GM12878 (cell line): ENCODE results near the gene PCNX4. TPM values are rescaled to one million over a fixed set of nuclear protein-coding genes. Genes with fewer than 3 reads are reported as not detected.

Source experiments
- ATAC-seq: fragments of 200-7000 bp; cut with Tn5 transposase; 3 replicates; pipeline ENCODE4 v1.9.1; 2020; ENCODE audit warnings: mild to moderate bottlenecking, moderate library complexity
- BruUV-seq: library from RNA; stranded (reverse); fragments of 400-500 nt; replicated peaks from 2 replicates; lab custom pipeline; 2021; lab: Mats Ljungman, UMichigan
- CTCF ChIA-PET: fragments of 300-600 bp; sonication (Branson Sonifier 250); formaldehyde crosslinking; extraction: SDS; loops from one replicate; lab custom pipeline; 2021; ENCODE audit warnings: inconsistent platforms; lab: Yijun Ruan, JAX
- POLR2A ChIA-PET: fragments of 350-600 bp; formaldehyde crosslinking; extraction: SDS; loops from one replicate; lab custom pipeline; 2021; ENCODE audit warnings: inconsistent platforms; lab: Charles Lee
- RAD21 ChIA-PET: fragments of 300-600 bp; sonication (Branson Sonifier 250); formaldehyde crosslinking; loops from one replicate; lab custom pipeline; 2023; ENCODE audit warnings: antibody characterized with exemption; ENCODE audit not compliant: unreplicated experiment; lab: Charles Lee
- SMC1A ChIA-PET: fragments of 300-600 bp; sonication (Branson Sonifier 250); formaldehyde crosslinking; loops from one replicate; lab custom pipeline; 2023; ENCODE audit not compliant: unreplicated experiment, uncharacterized antibody; lab: Charles Lee
- DNase-seq: peaks from one replicate; pipeline ENCODE4 v3.0.0-alpha.2; 2011; ENCODE audit warnings: low read depth, low spot score
- FAIRE-seq: peaks from 3 replicates; lab custom pipeline; 2011; peaks lifted over from hg19 to GRCh38; lab: Jason Lieb, UNC
- H2AFZ ChIP-seq: 2 replicates; pipeline ENCODE4 v1.6.0; 2011; ENCODE audit warnings: low read depth, low read length, control low read depth; ENCODE audit not compliant: control insufficient read depth
- H3K27ac ChIP-seq: 2 replicates; pipeline ENCODE4 v1.5.1; 2011; ENCODE audit warnings: control low read depth; ENCODE audit not compliant: control insufficient read depth, insufficient read depth
- H3K27me3 ChIP-seq, 2 experiments: replicated peaks in 1 of 2; 2 replicates each; pipeline versions ENCODE4 v1.6.0 to v1.6.1; 2011; ENCODE audit warnings: low read length in 1 of 2; ENCODE audit not compliant: control insufficient read depth in 2 of 2, insufficient read depth in 2 of 2
- H3K36me3 ChIP-seq, 2 experiments: 2 replicates each; pipeline ENCODE4 v1.5.1; 2011; ENCODE audit warnings: low read length in 1 of 2; ENCODE audit not compliant: control insufficient read depth in 2 of 2, insufficient read depth in 2 of 2
- H3K4me1 ChIP-seq: 2 replicates; pipeline ENCODE4 v1.6.1; 2011; ENCODE audit warnings: mild to moderate bottlenecking, low read length, moderate library complexity, mixed read lengths; ENCODE audit not compliant: control insufficient read depth, insufficient read depth
- H3K4me2 ChIP-seq: 2 replicates; pipeline ENCODE4 v1.6.0; 2011; ENCODE audit warnings: control low read depth; ENCODE audit not compliant: control insufficient read depth, insufficient read depth
- H3K4me3 ChIP-seq: fragments of 200-600 bp; sonication (generic); 2 replicates; pipeline ENCODE4 v1.5.1; 2016
- H3K79me2 ChIP-seq: 2 replicates; pipeline ENCODE4 v1.6.0; 2011; ENCODE audit warnings: low read length; ENCODE audit not compliant: control insufficient read depth, insufficient read depth
- H3K9ac ChIP-seq: 2 replicates; pipeline ENCODE4 v1.8.0; 2011; ENCODE audit warnings: low read length, control low read depth, mixed read lengths; ENCODE audit not compliant: control insufficient read depth, insufficient read depth
- H3K9me3 ChIP-seq: replicated peaks from 3 replicates; pipeline ENCODE4 v1.5.1; 2011; ENCODE audit warnings: mild to moderate bottlenecking, low read length; ENCODE audit not compliant: control insufficient read depth, insufficient read depth
- H4K20me1 ChIP-seq: 2 replicates; pipeline ENCODE4 v1.6.0; 2011; ENCODE audit not compliant: control insufficient read depth, insufficient read depth
- CBX3 ChIP-seq: fragments of 200-600 bp; sonication (generic); IDR thresholded peaks from 2 replicates; pipeline ENCODE4 v1.6.1; 2016; ENCODE audit warnings: low read depth, borderline replicate concordance
- CHD4 ChIP-seq: fragments of 200-600 bp; sonication (generic); IDR thresholded peaks from 2 replicates; pipeline ENCODE4 v1.6.1; 2016; ENCODE audit warnings: mild to moderate bottlenecking
- CREM ChIP-seq: IDR thresholded peaks from 2 replicates; pipeline ENCODE4 v1.6.1; 2014; ENCODE audit warnings: antibody characterized with exemption, low read depth
- FOXM1 ChIP-seq: IDR thresholded peaks from 2 replicates; pipeline ENCODE4 v1.6.1; 2012; ENCODE audit warnings: low read depth, mild to moderate bottlenecking, inconsistent platforms, low read length, moderate library complexity
- IRF5 ChIP-seq: fragments of 450-650 bp; IDR thresholded peaks from 2 replicates; pipeline ENCODE4 v1.6.1; 2017; ENCODE audit warnings: borderline replicate concordance
- JUNB ChIP-seq: IDR thresholded peaks from 2 replicates; pipeline ENCODE4 v1.6.1; 2016; ENCODE audit warnings: antibody characterized with exemption, mild to moderate bottlenecking
- KLF5 ChIP-seq: fragments of 450-650 bp; IDR thresholded peaks from 2 replicates; pipeline ENCODE4 v1.6.1; 2014; ENCODE audit warnings: mild to moderate bottlenecking; ENCODE audit not compliant: partially characterized antibody
- PKNOX1 ChIP-seq: fragments of 450-650 bp; IDR thresholded peaks from 2 replicates; pipeline ENCODE4 v1.6.1; 2016; ENCODE audit warnings: mild to moderate bottlenecking
- RELB ChIP-seq: fragments of 450-650 bp; IDR thresholded peaks from 2 replicates; pipeline ENCODE4 v1.6.1; 2017; ENCODE audit warnings: low read depth, mild to moderate bottlenecking, moderate library complexity
- SRF ChIP-seq, 2 experiments: IDR thresholded peaks; 2 replicates each; pipeline ENCODE4 v1.6.1; 2011; ENCODE audit warnings: low read depth in 2 of 2, low read length in 2 of 2, mild to moderate bottlenecking in 1 of 2, moderate library complexity in 1 of 2
- TCF7 ChIP-seq: IDR thresholded peaks from 2 replicates; pipeline ENCODE4 v1.6.1; 2014; ENCODE audit warnings: antibody characterized with exemption, borderline replicate concordance
- YBX1 ChIP-seq: fragments of 450-650 bp; IDR thresholded peaks from 2 replicates; pipeline ENCODE4 v1.6.1; 2016; ENCODE audit warnings: antibody characterized with exemption
- ZNF592 ChIP-seq: fragments of 450-650 bp; IDR thresholded peaks from 2 replicates; pipeline ENCODE4 v1.6.1; 2017; ENCODE audit warnings: mild to moderate bottlenecking, moderate library complexity
- WGBS: methylation state at CpG from one replicate; pipeline ENCODE4 v1.1.6; 2016; ENCODE audit warnings: low lambda C conversion rate; ENCODE audit not compliant: insufficient replicate concordance, insufficient coverage; ENCODE audit errors: missing lambda C conversion rate; 5-methylcytosine and 5-hydroxymethylcytosine counted together
- in situ Hi-C: fragments of 300-500 bp; cut with MboI; formaldehyde crosslinking; loops from 9 replicates; pipeline ENCODE4 v1.14.3; 2018; ENCODE audit warnings: mixed read lengths
- intact Hi-C: fragments of 100-400 bp; cut with micrococcal nuclease; formaldehyde crosslinking; loops from one replicate; pipeline ENCODE4 v1.14.2; 2022; ENCODE audit not compliant: unreplicated experiment
- polyA plus RNA-seq, 11 experiments: library from polyadenylated mRNA; depleted of rRNA in 4 of 11; unstranded in 6 of 11; stranded (reverse) in 5 of 11; fragments of >200 nt; fragmentation: Nextera tagmentation in 4 of 11; fragmentation: Illumina TruSeq in 1 of 11; extraction: Ambion mirVana in 4 of 11; extraction: Trizol in 1 of 11; gene quantifications; 1 replicate in 1 of 11; 2 replicates in 10 of 11; pipeline versions ENCODE4 v1.2.1 to v1.2.3, GENCODE V29; 2011 to 2016; ENCODE audit warnings: inconsistent platforms in 2 of 11, missing spikeins in 2 of 11, low read depth in 1 of 11
- total RNA-seq, 4 experiments: library from RNA; depleted of rRNA in 3 of 4; stranded (reverse); fragments of >200 nt in 3 of 4; fragmentation: Illumina TruSeq in 1 of 4; extraction: Trizol in 1 of 4; gene quantifications; 2 replicates each; pipeline versions ENCODE4 v1.2.1 to v1.2.3, GENCODE V29; 2013 to 2021

The PCNX4 gene
- total and polyA plus RNA-seq, 10 of the 15 experiments (the other 5 are each of a cell fraction or from before 2014, with no cell fraction given), result 13.8 to 56.6 (median 39.4) TPM

GRCh38 chr14:60154671-60155070 lies 62.9 kb downstream of the PCNX4 start:
- no peak overlapping the region for H3K4me2 ChIP-seq
- H3K36me3 ChIP-seq, result peaks cover 0 to 12% of the 10 kb centered on the region in 2 experiments; a peak in 3 of 4 replicates
- no peak for DNase-seq
- ATAC-seq, result no peak
- SMC1A ChIA-PET, result interaction anchor here (0.7 to 1.4 kb wide), 4 partner anchors 7 to 29 kb away, joined by 3 to 5 read pairs (median 3); no protein-coding TSS in a partner anchor
- WGBS, result 93% methylated on average over 2 of the region's 2 CpGs
- no peaks in the 10 kb centered on the region for H3K27me3 ChIP-seq
- in situ Hi-C loops, result loop anchor here (25.0 kb wide), 1 partner anchor 667 kb away; the partner anchor contains the start of genes JKAMP and L3HYPDH
- CTCF ChIA-PET, result interaction anchor here (0.7 to 1.4 kb wide), 3 partner anchors 26 to 90 kb away, joined by 3 to 6 read pairs (median 4); no protein-coding TSS in a partner anchor
- no peaks in the 10 kb centered on the region; the same call in 1 of the 2 replicates for H3K79me2 ChIP-seq
- no peak overlapping the region for H3K4me3 ChIP-seq
- H3K4me1 ChIP-seq, result peaks cover 5% of the 10 kb centered on the region; the same call in 1 of the 2 replicates
- H2AFZ ChIP-seq, result no peak overlapping the region
- H3K27ac ChIP-seq, result no peak overlapping the region
- intact Hi-C loops, result no loop called here
- TF ChIP-seq CBX3, result no peak
- no peak for TF ChIP-seq CREM
- no peak for TF ChIP-seq SRF (IDR thresholded peaks at IDR 0.05; ENCODE audit: low read depth in 2 of 2, low read length in 2 of 2)
- TF ChIP-seq JUNB, result no peak
- TF ChIP-seq PKNOX1, result no peak
- no peak for TF ChIP-seq KLF5
- no peak for TF ChIP-seq ZNF592
- no peak for TF ChIP-seq RELB
- no peak for TF ChIP-seq TCF7
- no peak for TF ChIP-seq CHD4
- TF ChIP-seq FOXM1, result no peak
- no peak for TF ChIP-seq YBX1
- TF ChIP-seq IRF5, result no peak
- TF ChIP-seq, all 136 proteins: peak for 0
- Histone ChIP-seq H3K9me3 (no peaks in the 10 kb centered on the region), H3K9ac (no peak overlapping the region), H4K20me1 (no peaks in the 10 kb centered on the region)
- POLR2A ChIA-PET, result no interaction called here
- no TSS peak for BruUV-seq
- RAD21 ChIA-PET, result no interaction called here
- FAIRE-seq, result no peak
